Neutrophil (primary cell): ENCODE results near the gene ZNF747.

Experiments used
- H3K27ac ChIP-seq: fragments of 200-600 bp; sonication (generic); 2 replicates; pipeline ENCODE4 v1.5.1; 2016; ENCODE audit warnings: mild to moderate bottlenecking, moderate library complexity
- H3K27me3 ChIP-seq: fragments of 200-600 bp; sonication (generic); 2 replicates; pipeline ENCODE4 v1.6.0; 2016; ENCODE audit warnings: mild to moderate bottlenecking
- H3K36me3 ChIP-seq: fragments of 200-600 bp; sonication (generic); 2 replicates; pipeline ENCODE4 v1.5.1; 2017
- H3K4me1 ChIP-seq, 2 experiments: fragments of 200-600 bp in 1 of 2; sonication (generic) in 1 of 2; 1 replicate in 1 of 2; 2 replicates in 1 of 2; pipeline versions ENCODE4 v1.5.1 to v1.6.1; 2013 to 2016; ENCODE audit warnings: low read depth in 1 of 2, low read length in 1 of 2, mild to moderate bottlenecking in 1 of 2, moderate library complexity in 1 of 2; ENCODE audit not compliant: control insufficient read depth in 1 of 2, insufficient read depth in 1 of 2
- H3K4me3 ChIP-seq, 2 experiments: fragments of 200-600 bp in 1 of 2; sonication (generic) in 1 of 2; 1 replicate in 1 of 2; 2 replicates in 1 of 2; pipeline ENCODE4 v1.5.1; 2013 to 2016; ENCODE audit warnings: low read depth in 1 of 2, low read length in 1 of 2, mild to moderate bottlenecking in 1 of 2, moderate library complexity in 1 of 2
- H3K9me3 ChIP-seq: fragments of 200-600 bp; sonication (generic); 2 replicates; pipeline ENCODE4 v1.5.1; 2016
- TF ChIP-seq, protein P1 (sequence below): fragments of 200-600 bp; sonication (generic); IDR thresholded peaks from 2 replicates; pipeline ENCODE4 v1.5.1; 2016; ENCODE audit warnings: antibody characterized with exemption

ZNF747 gene

DNA sequence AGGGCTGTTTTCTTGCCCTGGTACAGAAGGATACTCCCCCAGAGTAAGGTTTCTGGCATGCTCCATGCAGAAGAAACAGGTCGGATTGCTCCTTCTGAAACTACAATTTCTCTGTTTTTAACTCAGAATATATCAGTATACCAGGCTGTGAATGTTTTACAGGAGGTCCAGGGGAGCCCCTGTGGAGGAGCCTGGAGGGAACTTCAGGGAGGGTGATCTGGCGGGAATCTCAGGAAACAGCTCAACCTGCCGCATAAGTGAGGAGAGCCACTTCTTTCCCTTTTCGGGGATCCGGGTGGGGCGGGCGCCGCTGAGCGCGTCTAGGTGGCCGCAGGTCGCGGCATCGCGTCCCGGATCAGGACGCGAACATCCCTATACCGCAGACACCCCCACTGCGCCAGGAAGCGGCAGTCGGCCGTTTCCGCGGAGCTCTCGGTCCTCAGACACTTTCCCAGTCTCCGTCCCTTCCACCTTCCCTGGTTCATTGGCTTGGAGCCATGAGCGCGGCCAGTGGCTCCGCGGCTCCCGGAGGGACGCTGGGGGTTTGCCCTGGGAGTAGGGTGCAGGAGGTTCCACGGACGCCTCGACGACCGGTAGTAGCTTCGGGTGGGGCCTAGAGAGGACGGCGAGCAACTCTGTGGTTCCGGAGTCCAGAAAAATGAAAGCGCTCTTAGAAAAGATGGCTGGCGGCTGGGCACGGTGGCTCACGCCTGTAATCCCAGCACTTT lies 26.6 kb upstream of the ZNF747 start:
- TF ChIP-seq, protein P1, sequence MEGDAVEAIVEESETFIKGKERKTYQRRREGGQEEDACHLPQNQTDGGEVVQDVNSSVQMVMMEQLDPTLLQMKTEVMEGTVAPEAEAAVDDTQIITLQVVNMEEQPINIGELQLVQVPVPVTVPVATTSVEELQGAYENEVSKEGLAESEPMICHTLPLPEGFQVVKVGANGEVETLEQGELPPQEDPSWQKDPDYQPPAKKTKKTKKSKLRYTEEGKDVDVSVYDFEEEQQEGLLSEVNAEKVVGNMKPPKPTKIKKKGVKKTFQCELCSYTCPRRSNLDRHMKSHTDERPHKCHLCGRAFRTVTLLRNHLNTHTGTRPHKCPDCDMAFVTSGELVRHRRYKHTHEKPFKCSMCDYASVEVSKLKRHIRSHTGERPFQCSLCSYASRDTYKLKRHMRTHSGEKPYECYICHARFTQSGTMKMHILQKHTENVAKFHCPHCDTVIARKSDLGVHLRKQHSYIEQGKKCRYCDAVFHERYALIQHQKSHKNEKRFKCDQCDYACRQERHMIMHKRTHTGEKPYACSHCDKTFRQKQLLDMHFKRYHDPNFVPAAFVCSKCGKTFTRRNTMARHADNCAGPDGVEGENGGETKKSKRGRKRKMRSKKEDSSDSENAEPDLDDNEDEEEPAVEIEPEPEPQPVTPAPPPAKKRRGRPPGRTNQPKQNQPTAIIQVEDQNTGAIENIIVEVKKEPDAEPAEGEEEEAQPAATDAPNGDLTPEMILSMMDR = no peak
- Histone ChIP-seq H3K27ac (peak overlapping the region; percentile 79), H3K9me3 (no peaks in the 10 kb centered on the region), H3K4me1 (peaks cover 26 to 28% of the 10 kb centered on the region in 2 experiments), H3K4me3 (peak overlapping the region; percentile 64 to 70), H3K27me3 (no peaks in the 10 kb centered on the region), H3K36me3 (peaks cover under 1% of the 10 kb centered on the region)

DNA sequence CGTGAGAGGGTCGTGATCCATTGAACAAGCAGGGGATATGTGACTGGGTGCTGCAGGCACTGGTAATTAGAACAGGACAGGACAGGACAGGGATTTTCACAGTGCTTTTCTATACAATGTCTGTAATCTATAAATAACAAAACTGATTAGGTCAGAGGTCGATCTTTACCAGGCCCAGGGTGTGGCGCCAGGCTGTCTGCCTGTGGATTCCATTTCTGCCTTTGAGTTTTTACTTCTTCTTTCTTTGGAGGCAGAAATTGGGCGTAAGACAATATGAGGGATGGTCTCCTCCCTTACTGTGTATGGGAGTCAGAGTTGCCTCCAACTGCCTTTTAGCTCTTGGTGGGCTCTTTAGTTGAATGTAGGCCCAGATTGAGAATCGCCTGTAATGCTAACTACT lies 25.0 kb upstream of the ZNF747 start:
- peaks cover 15% of the 10 kb centered on the region for H3K36me3 ChIP-seq
- H3K4me1 ChIP-seq = peaks cover 26 to 28% of the 10 kb centered on the region in 2 experiments
- H3K9me3 ChIP-seq = no peaks in the 10 kb centered on the region
- no peaks in the 10 kb centered on the region for H3K27me3 ChIP-seq
- H3K27ac ChIP-seq = no peak overlapping the region
- H3K4me3 ChIP-seq = no peak overlapping the region
- TF ChIP-seq, protein P1 = no peak

DNA sequence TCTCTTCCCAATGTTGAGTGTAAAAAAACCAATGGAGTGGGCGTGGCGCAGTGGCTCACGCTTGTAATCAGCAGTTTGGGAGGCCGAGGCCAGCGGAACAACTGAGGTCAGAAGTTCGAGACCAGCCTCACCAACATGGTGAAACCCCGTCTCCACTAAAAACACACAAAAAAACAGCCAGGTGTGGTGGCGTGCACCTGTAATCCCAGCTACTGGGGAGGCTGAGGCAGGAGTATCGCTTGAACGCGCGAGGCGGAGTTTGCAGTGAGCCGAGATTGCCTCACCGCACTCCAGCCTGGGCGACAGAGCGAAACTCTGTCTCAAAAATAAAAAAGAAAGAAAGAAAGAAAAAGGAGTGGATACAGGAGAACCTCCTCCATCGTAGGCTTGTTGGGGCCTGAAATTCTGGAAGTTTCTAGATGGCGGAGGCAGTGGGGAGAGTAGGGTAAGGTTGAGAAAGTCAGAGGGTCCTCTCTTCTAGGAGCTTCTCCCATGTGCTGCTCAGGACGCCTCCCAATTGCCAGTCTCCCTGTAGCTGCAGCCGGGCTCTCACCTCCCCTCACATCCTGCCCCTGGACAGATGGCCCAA lies 24.2 kb upstream of the ZNF747 start:
- Histone ChIP-seq H3K4me3 (peak overlapping the region; percentile 77 to 99), H3K36me3 (peaks cover 15% of the 10 kb centered on the region), H3K9me3 (no peaks in the 10 kb centered on the region), H3K27ac (peak overlapping the region; percentile 91), H3K4me1 (peaks cover 26 to 28% of the 10 kb centered on the region in 2 experiments), H3K27me3 (no peaks in the 10 kb centered on the region)
- TF ChIP-seq, protein P1 = no peak

DNA sequence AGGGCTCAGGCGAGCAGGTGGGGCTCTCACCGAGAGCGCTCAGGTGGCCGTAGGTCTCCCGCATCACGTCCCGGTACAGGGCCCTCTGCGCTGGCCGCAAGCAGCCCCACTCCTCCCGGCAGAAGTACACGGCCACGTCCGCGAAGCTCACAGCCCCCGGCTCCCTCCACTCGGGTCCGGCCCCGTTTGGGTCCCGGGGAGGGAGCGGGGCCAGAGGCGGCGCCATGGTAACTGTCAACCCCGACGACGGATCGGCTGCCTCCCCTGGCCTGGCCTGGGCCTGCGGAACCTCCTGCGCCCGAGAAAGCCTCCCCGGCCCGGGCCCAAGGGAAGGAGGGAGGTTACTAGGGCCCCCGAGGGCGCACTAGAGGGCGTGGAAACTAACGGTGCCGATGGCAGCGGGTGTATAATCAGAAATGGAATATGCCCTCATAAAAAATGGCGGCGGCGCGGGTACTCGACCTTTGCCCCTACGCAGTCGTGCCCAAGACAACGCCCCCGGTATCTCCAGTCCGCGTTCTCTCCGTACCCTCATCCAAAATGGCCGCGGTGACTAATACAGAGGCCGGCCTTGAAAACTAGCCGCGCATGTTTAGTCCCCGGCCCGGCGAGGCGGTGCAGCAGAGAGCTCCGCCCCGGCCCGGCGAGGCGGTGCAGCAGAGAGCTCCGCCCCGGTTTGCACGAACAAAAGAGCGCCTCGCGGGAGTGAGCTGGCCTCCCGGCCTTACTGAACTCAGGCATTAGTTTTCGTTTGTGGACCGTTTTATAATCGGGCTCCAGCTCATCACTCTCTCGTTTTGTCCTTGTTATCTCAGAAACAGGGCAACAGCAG lies 23.5 kb upstream of the ZNF747 start, which contains the start of gene ZNF764:
Gene ZNF764 (minus strand): TSS at position 418 of the 832 bp plus-strand sequence. CDS start 192 bp downstream, at position 226.
- Histone ChIP-seq H3K4me1 (peaks cover 31 to 33% of the 10 kb centered on the region in 2 experiments), H3K36me3 (peaks cover 15% of the 10 kb centered on the region), H3K27me3 (no peaks in the 10 kb centered on the region), H3K9me3 (no peaks in the 10 kb centered on the region), H3K4me3 (peak within 1 kb of the TSS; percentile 77 to 99), H3K27ac (peak within 1 kb of the TSS; percentile 91)
- TF ChIP-seq, protein P1 = peak; percentile 44

DNA sequence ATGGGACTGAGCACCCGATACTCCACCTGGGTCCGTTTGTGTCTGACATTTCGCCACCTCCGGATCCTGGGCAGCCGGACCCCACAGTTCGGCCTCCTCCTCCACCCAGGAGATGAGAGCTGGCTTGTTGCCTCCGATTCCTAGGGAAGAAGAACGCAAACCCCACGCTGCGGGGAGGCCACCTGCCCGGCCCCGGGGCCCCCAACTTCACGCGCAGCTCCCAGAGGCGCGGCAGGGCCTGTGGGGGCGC lies 23.0 kb upstream of the ZNF747 start:
- peak overlapping the region; percentile 77 to 99 for H3K4me3 ChIP-seq
- no peaks in the 10 kb centered on the region for H3K27me3 ChIP-seq
- peaks cover 34 to 35% of the 10 kb centered on the region in 2 experiments for H3K4me1 ChIP-seq
- H3K36me3 ChIP-seq = peaks cover 15% of the 10 kb centered on the region
- peak overlapping the region; percentile 91 for H3K27ac ChIP-seq
- no peaks in the 10 kb centered on the region for H3K9me3 ChIP-seq
- TF ChIP-seq, protein P1 = no peak
